Right cardiac atrium (tissue), 5 donors: ENCODE results near the gene ELF4. TPM values are rescaled to one million over a fixed set of nuclear protein-coding genes. Genes with fewer than 3 reads are reported as not detected.
A peak's percentile ranks its signal among the peaks of the same experiment; 100 is the strongest.

Experiments used
- ATAC-seq, 2 donors: fragments of 200-7000 bp; cut with Tn5 transposase; one replicate each; pipeline versions ENCODE4 v1.8.0 to v1.9.1; 2020; ENCODE audit warnings: moderate library complexity in 2 of 2, mild to moderate bottlenecking in 1 of 2
- DNase-seq, 3 donors: peaks; one replicate each; pipeline ENCODE4 v3.0.0-alpha.2; 2020
- H3K27ac ChIP-seq: one replicate; pipeline ENCODE4 v1.5.1; 2013; ENCODE audit warnings: mild to moderate bottlenecking, low read length, control low read depth, moderate library complexity
- H3K27me3 ChIP-seq: one replicate; pipeline ENCODE4 v1.6.1; 2013; ENCODE audit not compliant: control insufficient read depth, insufficient read depth
- H3K4me1 ChIP-seq: one replicate; pipeline ENCODE4 v1.6.1; 2013; ENCODE audit warnings: low read length; ENCODE audit not compliant: control insufficient read depth, insufficient read depth
- H3K4me3 ChIP-seq: one replicate; pipeline ENCODE4 v1.5.1; 2013; ENCODE audit warnings: low read length, control low read depth
- H3K9me3 ChIP-seq: one replicate; pipeline ENCODE4 v1.6.1; 2013; ENCODE audit warnings: low read length; ENCODE audit not compliant: control insufficient read depth
- WGBS: extraction: QIAGEN DNeasy Blood & Tissue Kit; methylation state at CpG from one replicate; pipeline ENCODE4 v1.1.7; 2013; 5-methylcytosine and 5-hydroxymethylcytosine counted together
- intact Hi-C, 4 donors: fragments of 100-400 bp; cut with DNase I; formaldehyde crosslinking; loops; one replicate each; pipeline versions ENCODE4 v1.11.0 to v1.14.0; 2022 to 2023
- polyA plus RNA-seq: library from polyadenylated mRNA; stranded (reverse); fragments of 200-250 nt; gene quantifications from one replicate; pipeline ENCODE4 v1.2.3, GENCODE V29; 2013
- total RNA-seq, 4 donors: library from RNA; stranded (reverse); fragmentation: NEBNext Ultra II Directional; extraction: Animal tissue kit (Norgen Biotek cat#: 25700); gene quantifications; one replicate each; pipeline ENCODE4 v1.2.1, GENCODE V29; 2021
- donor health status: healthy with polysubstance abuse.
- donor health status: DM: no; HTN: yes; CAD: no.
- donor health status: DM: no; HTN: no; CAD: no.
- donor health status: DM: no; HTN: yes; CAD: no; lungs with severe emphysema.
- donor health status: DM: yes; HTN: yes; CAD: no.

ELF4 gene
- total and polyA plus RNA-seq, 5 donors = 1.7 to 5.6 (median 3.4) TPM

GRCh38 chrX:130095249-130096030 lies 14.9 kb downstream of the ELF4 start:
- ATAC-seq (no peak), DNase-seq (no peak)
- WGBS = 95% methylated on average over 6 of the region's 6 CpGs
- intact Hi-C loops = no loop called here
- no peak overlapping the region for H3K27ac ChIP-seq
- H3K27me3 ChIP-seq = no peaks in the 10 kb centered on the region
- peaks cover 11% of the 10 kb centered on the region for H3K4me1 ChIP-seq
- H3K4me3 ChIP-seq = no peak overlapping the region
- no peaks in the 10 kb centered on the region for H3K9me3 ChIP-seq

GRCh38 chrX:130094696-130095095 lies 15.6 kb downstream of the ELF4 start:
- peaks cover 7% of the 10 kb centered on the region for H3K4me1 ChIP-seq
- no peaks in the 10 kb centered on the region for H3K9me3 ChIP-seq
- H3K4me3 ChIP-seq = no peak overlapping the region
- no peak overlapping the region for H3K27ac ChIP-seq
- DNase-seq (no peak), ATAC-seq (no peak)
- no peaks in the 10 kb centered on the region for H3K27me3 ChIP-seq
- WGBS = 88% methylated on average over 8 of the region's 8 CpGs
- intact Hi-C loops = no loop called here

- DNase-seq (no peak), ATAC-seq (no peak)
- Histone ChIP-seq H3K4me3 (no peak overlapping the region), H3K4me1 (peaks cover 6% of the 10 kb centered on the region), H3K9me3 (no peaks in the 10 kb centered on the region), H3K27me3 (no peaks in the 10 kb centered on the region), H3K27ac (no peak overlapping the region)
- intact Hi-C loops = no loop called here
- 75% methylated on average over 2 of the region's 2 CpGs for WGBS
Observed at GRCh38 chrX:130093271-130093670, 17.0 kb downstream of the ELF4 start.

- H3K27ac ChIP-seq = peak overlapping the region; percentile 51
- 53% methylated on average over 10 of the region's 10 CpGs for WGBS
- peak; percentile 68 to 70 for ATAC-seq
Observed at GRCh38 chrX:130091980-130092522, 18.2 kb downstream of the ELF4 start.

GRCh38 chrX:130090364-130090763 lies 19.9 kb downstream of the ELF4 start:
- Histone ChIP-seq H3K27me3 (no peaks in the 10 kb centered on the region), H3K4me3 (no peak overlapping the region), H3K4me1 (peaks cover 4% of the 10 kb centered on the region), H3K9me3 (no peaks in the 10 kb centered on the region), H3K27ac (no peak overlapping the region)
- WGBS = 85% methylated on average over 3 of the region's 3 CpGs
- ATAC-seq (no peak), DNase-seq (no peak)
- intact Hi-C loops = no loop called here

More at GRCh38 chrX:130091980-130092522, 18.2 kb downstream of the ELF4 start:
- DNase-seq = peak in 2 of 3 donors; percentile 70 to 80
- no peaks in the 10 kb centered on the region for H3K27me3 ChIP-seq
- intact Hi-C loops = no loop called here
- H3K4me3 ChIP-seq = no peak overlapping the region
- peaks cover 3% of the 10 kb centered on the region for H3K4me1 ChIP-seq
- H3K9me3 ChIP-seq = no peaks in the 10 kb centered on the region

- Histone ChIP-seq H3K27ac (no peak overlapping the region), H3K27me3 (no peaks in the 10 kb centered on the region), H3K4me3 (no peak overlapping the region), H3K4me1 (peaks cover 6% of the 10 kb centered on the region), H3K9me3 (no peaks in the 10 kb centered on the region)
- peak in 1 of 2 donors; percentile 24 for ATAC-seq
- DNase-seq = no peak
- WGBS = 80% methylated on average over 13 of the region's 13 CpGs
- intact Hi-C loops = loop anchor here in 1 of 4 donors (10.0 kb wide), 1 partner anchor 48 kb away; no protein-coding TSS in a partner anchor
Observed at GRCh38 chrX:130086447-130087206, 23.7 kb downstream of the ELF4 start.

- no peak for DNase-seq
- ATAC-seq = no peak
- Histone ChIP-seq H3K27me3 (no peaks in the 10 kb centered on the region), H3K4me1 (peaks cover 10% of the 10 kb centered on the region), H3K9me3 (no peaks in the 10 kb centered on the region), H3K27ac (peak overlapping the region; percentile 56), H3K4me3 (no peak overlapping the region)
- intact Hi-C loops = loop anchor here in 1 of 4 donors (10.0 kb wide), 1 partner anchor 49 kb away; no protein-coding TSS in a partner anchor
- 62% methylated on average over 11 of the region's 11 CpGs for WGBS
Observed at GRCh38 chrX:130085551-130086446, 24.5 kb downstream of the ELF4 start.

- peak overlapping the region; percentile 56 for H3K27ac ChIP-seq
- 62% methylated on average over 9 of the region's 9 CpGs for WGBS
- no peak for ATAC-seq
- H3K27me3 ChIP-seq = no peaks in the 10 kb centered on the region
- intact Hi-C loops = loop anchor here in 3 of 4 donors (5.0 to 10.0 kb wide), 2 partner anchors 50 to 108 kb away; no protein-coding TSS in a partner anchor
- H3K4me3 ChIP-seq = no peak overlapping the region
- no peaks in the 10 kb centered on the region for H3K9me3 ChIP-seq
- peaks cover 10% of the 10 kb centered on the region for H3K4me1 ChIP-seq
- no peak for DNase-seq
Observed at GRCh38 chrX:130084631-130085237, 25.6 kb downstream of the ELF4 start.

- Histone ChIP-seq H3K4me3 (no peak overlapping the region), H3K27ac (no peak overlapping the region), H3K27me3 (no peaks in the 10 kb centered on the region), H3K9me3 (no peaks in the 10 kb centered on the region), H3K4me1 (peaks cover 10% of the 10 kb centered on the region)
- DNase-seq (no peak), ATAC-seq (no peak)
- 77% methylated on average over 15 of the region's 15 CpGs for WGBS
- intact Hi-C loops = loop anchor here in 3 of 4 donors (5.0 to 10.0 kb wide), 2 partner anchors 51 to 108 kb away; no protein-coding TSS in a partner anchor
Observed at GRCh38 chrX:130083656-130084382, 26.5 kb downstream of the ELF4 start.
